ENCODE results near the gene HBA2. TPM values are rescaled to one million over a fixed set of nuclear protein-coding genes. Genes with fewer than 3 reads are reported as not detected.

The HBA2 gene
- total and polyA plus RNA-seq, 9 of the 15 experiments (the other 6 are each of a cell fraction or from before 2014, with no cell fraction given): 40.4 to 853 (median 286) TPM

- TF ChIP-seq RCOR1 (IDR thresholded peaks at IDR 0.05; ENCODE audit: borderline replicate concordance in 1 of 2, low read depth in 2 of 2, low read length in 2 of 2) (peak in 1 of 2 experiments; percentile 88; a peak in 2 of 4 replicates), ZFP1 (CRISPR knock-in tag; IDR thresholded peaks at IDR 0.05) (no peak), FOXK1 (CRISPR knock-in tag; IDR thresholded peaks at IDR 0.05; ENCODE audit: borderline replicate concordance) (no peak), LCOR (CRISPR knock-in tag; IDR thresholded peaks at IDR 0.05) (peak; percentile 72), PRMT5 (CRISPR knock-in tag; IDR thresholded peaks at IDR 0.05) (no peak), ZNF212 (CRISPR knock-in tag; IDR thresholded peaks at IDR 0.05) (no peak), GATAD2A (IDR thresholded peaks at IDR 0.05) (no peak), BCOR (IDR thresholded peaks at IDR 0.05) (peak; percentile 70; the same call in 1 of the 2 replicates), TARDBP (IDR thresholded peaks at IDR 0.05) (no peak), MAZ (CRISPR knock-in tag; conservative IDR thresholded peaks at IDR 0.05 in 1 of 2, IDR thresholded peaks at IDR 0.05 in 1 of 2) (peak in 1 of 2 experiments; percentile 44; a peak in 2 of 4 replicates), STAG1 (CRISPR knock-in tag; IDR thresholded peaks at IDR 0.05; ENCODE audit: borderline replicate concordance) (no peak), NCOA4 (IDR thresholded peaks at IDR 0.05; ENCODE audit: partially characterized antibody) (no peak), MCM5 (IDR thresholded peaks at IDR 0.05; ENCODE audit: low read depth) (no peak), ZC3H8 (IDR thresholded peaks at IDR 0.05) (no peak), TFAM (CRISPR knock-in tag; conservative IDR thresholded peaks at IDR 0.05) (no peak), ZNF561 (CRISPR knock-in tag; conservative IDR thresholded peaks at IDR 0.05) (no peak), NRF1 (conservative IDR thresholded peaks at IDR 0.05 in 1 of 2, IDR thresholded peaks at IDR 0.05 in 1 of 2) (no peak), HIVEP1 (CRISPR knock-in tag; IDR thresholded peaks at IDR 0.05) (no peak), CHD2 (IDR thresholded peaks at IDR 0.05; ENCODE audit: low read depth, low read length) (no peak), BCL6 (CRISPR knock-in tag; IDR thresholded peaks at IDR 0.05) (no peak), GTF2A2 (tag; IDR thresholded peaks at IDR 0.05) (no peak), SAP30 (IDR thresholded peaks at IDR 0.05; ENCODE audit: borderline replicate concordance, insufficient read depth, low read depth, low read length, poor library complexity, severe bottlenecking) (no peak), BACH1 (tag; IDR thresholded peaks at IDR 0.05) (no peak), ZNF444 (CRISPR knock-in tag; IDR thresholded peaks at IDR 0.05) (no peak), ATF1 (CRISPR knock-in tag; IDR thresholded peaks at IDR 0.05) (no peak), ATF1 (tag; IDR thresholded peaks at IDR 0.05) (peak; percentile 88), MAFG (tag; conservative IDR thresholded peaks at IDR 0.05) (no peak)
- TF ChIP-seq, protein P1, sequence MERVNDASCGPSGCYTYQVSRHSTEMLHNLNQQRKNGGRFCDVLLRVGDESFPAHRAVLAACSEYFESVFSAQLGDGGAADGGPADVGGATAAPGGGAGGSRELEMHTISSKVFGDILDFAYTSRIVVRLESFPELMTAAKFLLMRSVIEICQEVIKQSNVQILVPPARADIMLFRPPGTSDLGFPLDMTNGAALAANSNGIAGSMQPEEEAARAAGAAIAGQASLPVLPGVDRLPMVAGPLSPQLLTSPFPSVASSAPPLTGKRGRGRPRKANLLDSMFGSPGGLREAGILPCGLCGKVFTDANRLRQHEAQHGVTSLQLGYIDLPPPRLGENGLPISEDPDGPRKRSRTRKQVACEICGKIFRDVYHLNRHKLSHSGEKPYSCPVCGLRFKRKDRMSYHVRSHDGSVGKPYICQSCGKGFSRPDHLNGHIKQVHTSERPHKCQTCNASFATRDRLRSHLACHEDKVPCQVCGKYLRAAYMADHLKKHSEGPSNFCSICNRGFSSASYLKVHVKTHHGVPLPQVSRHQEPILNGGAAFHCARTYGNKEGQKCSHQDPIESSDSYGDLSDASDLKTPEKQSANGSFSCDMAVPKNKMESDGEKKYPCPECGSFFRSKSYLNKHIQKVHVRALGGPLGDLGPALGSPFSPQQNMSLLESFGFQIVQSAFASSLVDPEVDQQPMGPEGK (CRISPR knock-in tag; IDR thresholded peaks at IDR 0.05; ENCODE audit: borderline replicate concordance): no peak
- TF ChIP-seq, protein P2, sequence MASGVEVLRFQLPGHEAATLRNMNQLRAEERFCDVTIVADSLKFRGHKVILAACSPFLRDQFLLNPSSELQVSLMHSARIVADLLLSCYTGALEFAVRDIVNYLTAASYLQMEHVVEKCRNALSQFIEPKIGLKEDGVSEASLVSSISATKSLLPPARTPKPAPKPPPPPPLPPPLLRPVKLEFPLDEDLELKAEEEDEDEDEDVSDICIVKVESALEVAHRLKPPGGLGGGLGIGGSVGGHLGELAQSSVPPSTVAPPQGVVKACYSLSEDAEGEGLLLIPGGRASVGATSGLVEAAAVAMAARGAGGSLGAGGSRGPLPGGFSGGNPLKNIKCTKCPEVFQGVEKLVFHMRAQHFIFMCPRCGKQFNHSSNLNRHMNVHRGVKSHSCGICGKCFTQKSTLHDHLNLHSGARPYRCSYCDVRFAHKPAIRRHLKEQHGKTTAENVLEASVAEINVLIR (CRISPR knock-in tag; IDR thresholded peaks at IDR 0.05): peak; percentile 61
- TF ChIP-seq, protein P3, sequence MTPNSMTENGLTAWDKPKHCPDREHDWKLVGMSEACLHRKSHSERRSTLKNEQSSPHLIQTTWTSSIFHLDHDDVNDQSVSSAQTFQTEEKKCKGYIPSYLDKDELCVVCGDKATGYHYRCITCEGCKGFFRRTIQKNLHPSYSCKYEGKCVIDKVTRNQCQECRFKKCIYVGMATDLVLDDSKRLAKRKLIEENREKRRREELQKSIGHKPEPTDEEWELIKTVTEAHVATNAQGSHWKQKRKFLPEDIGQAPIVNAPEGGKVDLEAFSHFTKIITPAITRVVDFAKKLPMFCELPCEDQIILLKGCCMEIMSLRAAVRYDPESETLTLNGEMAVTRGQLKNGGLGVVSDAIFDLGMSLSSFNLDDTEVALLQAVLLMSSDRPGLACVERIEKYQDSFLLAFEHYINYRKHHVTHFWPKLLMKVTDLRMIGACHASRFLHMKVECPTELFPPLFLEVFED (CRISPR knock-in tag; conservative IDR thresholded peaks at IDR 0.05): no peak
Measured at GRCh38 chr16:144797-145252, 27.9 kb upstream of the HBA2 start (continued).
